Thyroid gland (tissue), 4 donors: ENCODE results near the gene SYT9. TPM values are rescaled to one million over a fixed set of nuclear protein-coding genes. Genes with fewer than 3 reads are reported as not detected.

ENCODE experiments used
- DNase-seq, 2 donors: peaks; one replicate each; pipeline ENCODE4 v3.0.0-alpha.2; 2019
- H3K27ac ChIP-seq, 3 donors: fragments of 200-600 bp; sonication (generic); 1 replicate in 2 of 3; 2 replicates in 1 of 3; pipeline ENCODE4 v1.5.1; 2016 to 2019; ENCODE audit warnings: mild to moderate bottlenecking in 1 of 3, moderate library complexity in 1 of 3
- H3K27me3 ChIP-seq: fragments of 200-600 bp; sonication (generic); one replicate; pipeline ENCODE4 v1.5.1; 2019
- H3K36me3 ChIP-seq, 2 donors: fragments of 200-600 bp; sonication (generic); one replicate each; pipeline ENCODE4 v1.5.1; 2016 to 2019
- H3K4me1 ChIP-seq, 2 donors: fragments of 200-600 bp; sonication (generic); one replicate each; pipeline ENCODE4 v1.5.1; 2017 to 2019
- H3K4me3 ChIP-seq, 3 donors: fragments of 200-600 bp; sonication (generic); replicated peaks in 1 of 3; 1 replicate in 2 of 3; 2 replicates in 1 of 3; pipeline ENCODE4 v1.5.1; 2016; ENCODE audit warnings: mild to moderate bottlenecking in 1 of 3
- H3K9me3 ChIP-seq: fragments of 200-600 bp; sonication (generic); one replicate; pipeline ENCODE4 v1.5.1; 2017
- POLR2A ChIP-seq, 2 donors: fragments of 450-650 bp; IDR thresholded peaks; one replicate each; pipeline ENCODE4 v1.6.1; 2017; ENCODE audit warnings: antibody characterized with exemption in 2 of 2, mild to moderate bottlenecking in 2 of 2, moderate library complexity in 1 of 2
- WGBS, 2 donors: methylation state at CpG; one replicate each; pipeline ENCODE4 v1.1.5; 2017; 5-methylcytosine and 5-hydroxymethylcytosine counted together
- intact Hi-C: fragments of 100-400 bp; cut with DNase I; formaldehyde crosslinking; loops from one replicate; pipeline ENCODE4 v1.15.1; 2023
- total RNA-seq, 4 donors: library from RNA; depleted of rRNA; stranded (reverse); fragments of >200 nt; gene quantifications; one replicate each; pipeline ENCODE4 v1.2.3, GENCODE V29; 2016
- TF ChIP-seq, protein P1 (sequence below), 6 experiments: fragments of 200-600 bp in 3 of 6; fragments of 450-650 bp in 3 of 6; sonication (generic) in 3 of 6; IDR thresholded peaks; one replicate each; pipeline ENCODE4 v1.5.1; 2016 to 2019; ENCODE audit warnings: antibody characterized with exemption in 6 of 6, mild to moderate bottlenecking in 2 of 6, inconsistent platforms in 1 of 6, moderate library complexity in 1 of 6

The SYT9 gene
- total RNA-seq, 4 donors from 2014 or later, result 1.3 to 7.6 (median 4.2) TPM

DNA sequence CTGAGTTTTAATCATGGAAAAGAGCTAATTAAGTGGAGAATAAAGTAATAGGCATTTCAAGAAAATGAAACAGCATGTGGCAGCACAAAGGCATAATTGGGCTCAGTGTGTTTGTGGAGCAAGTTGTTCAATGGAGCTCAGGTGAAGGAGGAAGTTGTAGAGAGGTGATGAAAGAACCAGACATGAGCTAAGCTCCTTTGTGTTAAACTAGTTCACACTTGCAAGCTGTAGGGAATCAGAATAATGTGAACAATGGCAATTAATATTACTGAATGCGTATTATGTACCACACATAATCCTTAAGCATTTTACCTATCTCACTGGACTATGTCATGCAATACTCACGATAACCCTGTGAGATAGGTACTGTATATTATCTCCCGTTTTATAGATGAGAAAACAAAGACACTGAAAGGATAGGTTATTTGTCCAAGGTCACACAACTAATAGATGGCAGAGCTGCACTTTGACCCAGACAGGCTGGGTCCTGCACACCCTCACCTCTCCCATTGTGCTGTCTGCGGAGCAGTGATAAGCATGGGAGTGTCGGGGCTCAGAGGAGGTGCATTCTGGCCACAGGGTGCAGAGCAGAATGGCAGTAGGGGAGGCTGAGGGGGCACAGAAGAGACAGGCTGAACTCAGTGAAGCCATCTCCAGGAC is 242.5 kb downstream of the SYT9 start:
- DNase-seq, result no peak
- Histone ChIP-seq H3K4me3 (no peak overlapping the region), H3K36me3 (no peaks in the 10 kb centered on the region), H3K27me3 (no peaks in the 10 kb centered on the region), H3K27ac (no peak overlapping the region), H3K4me1 (no peaks in the 10 kb centered on the region), H3K9me3 (no peaks in the 10 kb centered on the region)
- 91 to 95% methylated on average over 5 of the region's 5 CpGs for WGBS, 2 donors
- no peak for TF ChIP-seq POLR2A (IDR thresholded peaks at IDR 0.05)
- TF ChIP-seq, protein P1, sequence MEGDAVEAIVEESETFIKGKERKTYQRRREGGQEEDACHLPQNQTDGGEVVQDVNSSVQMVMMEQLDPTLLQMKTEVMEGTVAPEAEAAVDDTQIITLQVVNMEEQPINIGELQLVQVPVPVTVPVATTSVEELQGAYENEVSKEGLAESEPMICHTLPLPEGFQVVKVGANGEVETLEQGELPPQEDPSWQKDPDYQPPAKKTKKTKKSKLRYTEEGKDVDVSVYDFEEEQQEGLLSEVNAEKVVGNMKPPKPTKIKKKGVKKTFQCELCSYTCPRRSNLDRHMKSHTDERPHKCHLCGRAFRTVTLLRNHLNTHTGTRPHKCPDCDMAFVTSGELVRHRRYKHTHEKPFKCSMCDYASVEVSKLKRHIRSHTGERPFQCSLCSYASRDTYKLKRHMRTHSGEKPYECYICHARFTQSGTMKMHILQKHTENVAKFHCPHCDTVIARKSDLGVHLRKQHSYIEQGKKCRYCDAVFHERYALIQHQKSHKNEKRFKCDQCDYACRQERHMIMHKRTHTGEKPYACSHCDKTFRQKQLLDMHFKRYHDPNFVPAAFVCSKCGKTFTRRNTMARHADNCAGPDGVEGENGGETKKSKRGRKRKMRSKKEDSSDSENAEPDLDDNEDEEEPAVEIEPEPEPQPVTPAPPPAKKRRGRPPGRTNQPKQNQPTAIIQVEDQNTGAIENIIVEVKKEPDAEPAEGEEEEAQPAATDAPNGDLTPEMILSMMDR (IDR thresholded peaks at IDR 0.05), result no peak
- intact Hi-C loops, result no loop called here

DNA sequence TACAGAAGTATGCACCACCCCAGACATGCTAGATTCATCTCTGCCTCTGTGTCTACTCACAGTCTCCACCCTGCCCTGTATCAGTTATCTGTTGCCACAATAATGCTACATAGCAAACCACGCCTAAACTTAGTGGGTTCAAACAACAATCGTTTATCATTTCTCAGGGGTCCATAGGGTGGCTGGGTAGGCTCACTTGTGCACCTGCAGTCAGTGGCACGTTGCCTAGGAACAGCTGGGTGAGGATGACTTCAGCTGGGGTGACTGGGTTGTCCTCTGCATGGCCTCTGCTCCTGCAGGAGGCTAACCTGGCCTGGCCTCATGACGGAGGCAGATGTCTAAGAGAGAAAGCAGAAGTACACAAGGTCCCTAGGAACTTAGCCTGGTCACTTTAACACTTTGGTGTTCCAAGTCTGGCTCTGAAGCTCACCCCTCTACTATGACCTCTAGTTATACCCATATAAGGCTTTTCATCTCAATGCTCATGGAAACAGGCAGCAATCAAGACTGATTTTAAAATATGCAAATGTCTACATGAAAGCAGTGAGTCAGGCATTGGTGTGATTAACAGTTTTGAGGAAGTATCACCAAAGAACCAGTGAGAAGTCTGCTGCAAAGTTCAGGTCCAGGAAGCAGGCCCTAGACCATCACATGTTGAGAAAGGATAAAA is 244.3 kb downstream of the SYT9 start:
- Histone ChIP-seq H3K27me3 (no peaks in the 10 kb centered on the region), H3K4me1 (no peaks in the 10 kb centered on the region), H3K36me3 (no peaks in the 10 kb centered on the region), H3K4me3 (no peak overlapping the region), H3K27ac (no peak overlapping the region), H3K9me3 (no peaks in the 10 kb centered on the region)
- DNase-seq, result no peak
- WGBS, 2 donors, result 93 to 95% methylated on average over 4 of the region's 4 CpGs
- intact Hi-C loops, result no loop called here
- TF ChIP-seq POLR2A (IDR thresholded peaks at IDR 0.05), result no peak
- TF ChIP-seq, protein P1 (IDR thresholded peaks at IDR 0.05), result no peak

DNA sequence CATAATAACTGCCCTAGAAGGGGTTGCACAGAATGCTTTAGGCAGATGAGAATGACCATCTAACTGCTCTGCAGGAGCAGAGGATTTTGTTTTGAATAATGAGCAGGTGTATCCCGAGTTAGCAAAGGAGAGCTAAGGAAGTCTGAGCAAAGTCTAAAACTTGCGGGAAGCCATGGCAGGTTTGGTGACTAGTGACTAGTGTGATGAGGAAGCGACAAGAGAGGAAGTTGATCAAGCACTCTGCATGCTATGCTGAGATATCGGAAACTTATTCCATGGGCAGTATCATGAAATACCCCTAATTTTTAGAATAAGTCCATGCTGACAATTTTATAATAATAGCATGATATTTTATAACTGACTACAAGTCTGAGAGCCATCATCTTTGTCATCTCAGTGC is 246.5 kb downstream of the SYT9 start:
- Histone ChIP-seq H3K4me1 (no peaks in the 10 kb centered on the region), H3K27ac (no peak overlapping the region), H3K36me3 (no peaks in the 10 kb centered on the region), H3K4me3 (no peak overlapping the region), H3K27me3 (no peaks in the 10 kb centered on the region), H3K9me3 (no peaks in the 10 kb centered on the region)
- no peak for TF ChIP-seq POLR2A (IDR thresholded peaks at IDR 0.05)
- TF ChIP-seq, protein P1 (IDR thresholded peaks at IDR 0.05), result no peak
- WGBS, 2 donors, result 81 to 89% methylated on average over 4 of the region's 4 CpGs
- no peak for DNase-seq
- intact Hi-C loops, result no loop called here

DNA sequence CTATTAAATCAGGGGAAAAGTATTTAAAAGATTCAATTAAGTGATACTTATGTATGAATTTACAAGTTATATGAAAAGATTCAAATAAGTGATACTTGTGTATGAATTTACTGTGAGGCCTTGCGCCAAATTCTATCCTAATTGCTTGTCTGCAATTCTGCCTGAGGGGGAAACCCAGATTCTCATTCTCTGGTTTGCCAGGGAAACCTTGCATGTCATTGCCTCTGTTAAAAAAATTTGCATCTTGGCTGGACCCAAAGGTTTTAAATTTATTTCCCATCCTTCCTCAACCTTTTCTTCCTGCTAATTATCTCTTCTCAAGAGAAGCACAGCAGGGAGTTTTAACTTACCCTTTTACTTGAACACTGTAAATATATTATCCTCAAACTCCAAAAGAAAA is 247.4 kb downstream of the SYT9 start:
- 95 to 97% methylated on average over 1 of the region's 1 CpG for WGBS, 2 donors
- TF ChIP-seq, protein P1 (IDR thresholded peaks at IDR 0.05), result no peak
- TF ChIP-seq POLR2A (IDR thresholded peaks at IDR 0.05), result no peak
- Histone ChIP-seq H3K27ac (no peak overlapping the region), H3K36me3 (no peaks in the 10 kb centered on the region), H3K4me1 (no peaks in the 10 kb centered on the region), H3K27me3 (no peaks in the 10 kb centered on the region), H3K4me3 (no peak overlapping the region), H3K9me3 (no peaks in the 10 kb centered on the region)
- intact Hi-C loops, result no loop called here
- DNase-seq, result no peak

DNA sequence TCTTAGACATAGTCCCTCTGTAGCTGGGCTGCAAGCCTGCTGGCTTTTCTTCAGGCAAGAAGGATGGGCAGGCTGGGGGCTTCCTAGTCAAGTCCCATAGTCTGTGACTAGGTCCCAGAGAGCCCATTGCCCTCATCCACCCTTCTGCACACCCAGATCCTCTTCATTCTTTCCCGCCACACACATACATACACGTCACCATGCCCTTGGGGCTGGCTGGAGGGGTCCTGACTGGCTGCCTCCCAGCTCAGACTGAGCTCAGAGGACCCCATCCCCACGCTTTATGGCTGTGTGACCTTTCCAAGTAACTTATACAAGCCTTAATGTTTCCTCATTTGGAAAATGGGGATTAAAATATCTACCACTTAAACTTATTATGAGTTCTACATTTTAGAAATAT is 248.5 kb downstream of the SYT9 start:
- H3K4me3 ChIP-seq, result no peak overlapping the region
- no peak overlapping the region for H3K27ac ChIP-seq
- intact Hi-C loops, result no loop called here
- no peak for DNase-seq
- H3K27me3 ChIP-seq, result no peaks in the 10 kb centered on the region
- H3K4me1 ChIP-seq, result no peaks in the 10 kb centered on the region
- WGBS, 2 donors, result 95% methylated on average over 3 of the region's 3 CpGs
- no peaks in the 10 kb centered on the region for H3K9me3 ChIP-seq
- no peaks in the 10 kb centered on the region for H3K36me3 ChIP-seq
- TF ChIP-seq, protein P1 (IDR thresholded peaks at IDR 0.05), result no peak
